VCaP (cell line): ENCODE results near the gene STX18.

Source experiments
- H3K27ac ChIP-seq: fragments of 450-650 bp; 2 replicates; pipeline ENCODE4 v1.5.1; 2017
- TF ChIP-seq, protein P1 (sequence below): fragments of 450-650 bp; conservative IDR thresholded peaks from 2 replicates; pipeline ENCODE4 v1.5.1; 2017; ENCODE audit warnings: mild to moderate bottlenecking, moderate library complexity

Gene STX18

DNA sequence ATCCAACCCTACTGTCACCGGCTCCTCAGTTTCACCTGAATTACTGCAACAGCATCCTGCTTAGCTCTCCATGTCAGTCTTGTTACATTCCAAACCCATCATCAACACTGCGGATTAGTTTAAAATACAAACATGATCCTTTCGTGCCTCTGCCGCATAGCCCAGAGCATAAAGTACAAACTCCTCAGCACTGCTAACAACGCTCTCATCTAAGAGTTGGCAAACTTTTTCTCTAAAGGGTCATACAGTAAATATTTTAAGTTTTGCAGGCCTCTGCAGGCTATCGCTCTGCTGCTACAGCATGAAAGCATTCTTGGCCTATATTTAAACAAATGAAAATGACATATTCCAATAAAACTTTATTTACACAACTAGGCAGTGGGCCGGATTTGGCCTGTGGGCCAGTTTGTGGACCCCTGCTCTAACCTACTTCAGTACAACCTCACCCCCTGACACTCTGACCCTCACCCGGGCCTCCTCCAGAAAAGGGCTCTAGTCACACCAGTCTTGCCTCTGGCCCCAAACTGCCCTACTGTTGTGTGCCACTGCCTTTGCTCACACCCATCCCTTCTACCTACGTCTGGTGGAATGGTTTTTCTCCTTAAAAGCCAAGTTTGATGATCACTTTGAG lies 7.2 kb downstream of the STX18 start:
- TF ChIP-seq, protein P1, sequence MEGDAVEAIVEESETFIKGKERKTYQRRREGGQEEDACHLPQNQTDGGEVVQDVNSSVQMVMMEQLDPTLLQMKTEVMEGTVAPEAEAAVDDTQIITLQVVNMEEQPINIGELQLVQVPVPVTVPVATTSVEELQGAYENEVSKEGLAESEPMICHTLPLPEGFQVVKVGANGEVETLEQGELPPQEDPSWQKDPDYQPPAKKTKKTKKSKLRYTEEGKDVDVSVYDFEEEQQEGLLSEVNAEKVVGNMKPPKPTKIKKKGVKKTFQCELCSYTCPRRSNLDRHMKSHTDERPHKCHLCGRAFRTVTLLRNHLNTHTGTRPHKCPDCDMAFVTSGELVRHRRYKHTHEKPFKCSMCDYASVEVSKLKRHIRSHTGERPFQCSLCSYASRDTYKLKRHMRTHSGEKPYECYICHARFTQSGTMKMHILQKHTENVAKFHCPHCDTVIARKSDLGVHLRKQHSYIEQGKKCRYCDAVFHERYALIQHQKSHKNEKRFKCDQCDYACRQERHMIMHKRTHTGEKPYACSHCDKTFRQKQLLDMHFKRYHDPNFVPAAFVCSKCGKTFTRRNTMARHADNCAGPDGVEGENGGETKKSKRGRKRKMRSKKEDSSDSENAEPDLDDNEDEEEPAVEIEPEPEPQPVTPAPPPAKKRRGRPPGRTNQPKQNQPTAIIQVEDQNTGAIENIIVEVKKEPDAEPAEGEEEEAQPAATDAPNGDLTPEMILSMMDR: no peak
- no peak overlapping the region for H3K27ac ChIP-seq

DNA sequence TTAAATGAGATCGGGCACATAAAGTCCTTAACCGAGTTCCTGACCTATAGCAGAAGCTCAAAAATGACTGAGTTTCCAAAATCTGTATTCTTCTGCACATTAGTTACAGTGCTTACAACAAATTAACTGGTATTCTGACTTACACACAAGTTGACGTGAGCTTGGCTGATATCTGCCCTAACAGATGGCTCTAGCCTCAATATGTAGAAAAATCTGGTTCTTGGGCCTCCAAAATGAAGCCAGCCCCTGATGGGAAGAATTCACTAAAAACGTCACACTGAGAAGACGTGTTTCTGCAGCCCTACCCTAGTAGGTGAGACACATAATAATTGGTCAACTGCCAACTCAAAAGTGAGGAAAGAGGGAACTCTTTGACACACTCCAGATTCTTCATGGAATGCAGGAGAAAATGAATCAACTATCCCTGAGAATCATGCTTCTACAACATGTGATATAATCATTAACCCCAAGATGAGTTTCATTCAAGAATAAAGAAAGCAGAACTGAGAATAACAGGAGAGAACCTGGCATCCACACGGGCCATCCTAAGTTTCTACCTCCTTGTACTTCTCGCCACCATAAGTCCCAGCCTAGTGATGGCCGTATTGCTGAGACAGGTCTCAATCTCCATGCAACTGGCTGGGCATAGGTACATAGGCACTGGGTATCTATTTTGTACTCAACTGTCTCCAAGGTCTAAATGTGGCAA lies 8.2 kb downstream of the STX18 start:
- H3K27ac ChIP-seq: no peak overlapping the region
- TF ChIP-seq, protein P1: no peak

DNA sequence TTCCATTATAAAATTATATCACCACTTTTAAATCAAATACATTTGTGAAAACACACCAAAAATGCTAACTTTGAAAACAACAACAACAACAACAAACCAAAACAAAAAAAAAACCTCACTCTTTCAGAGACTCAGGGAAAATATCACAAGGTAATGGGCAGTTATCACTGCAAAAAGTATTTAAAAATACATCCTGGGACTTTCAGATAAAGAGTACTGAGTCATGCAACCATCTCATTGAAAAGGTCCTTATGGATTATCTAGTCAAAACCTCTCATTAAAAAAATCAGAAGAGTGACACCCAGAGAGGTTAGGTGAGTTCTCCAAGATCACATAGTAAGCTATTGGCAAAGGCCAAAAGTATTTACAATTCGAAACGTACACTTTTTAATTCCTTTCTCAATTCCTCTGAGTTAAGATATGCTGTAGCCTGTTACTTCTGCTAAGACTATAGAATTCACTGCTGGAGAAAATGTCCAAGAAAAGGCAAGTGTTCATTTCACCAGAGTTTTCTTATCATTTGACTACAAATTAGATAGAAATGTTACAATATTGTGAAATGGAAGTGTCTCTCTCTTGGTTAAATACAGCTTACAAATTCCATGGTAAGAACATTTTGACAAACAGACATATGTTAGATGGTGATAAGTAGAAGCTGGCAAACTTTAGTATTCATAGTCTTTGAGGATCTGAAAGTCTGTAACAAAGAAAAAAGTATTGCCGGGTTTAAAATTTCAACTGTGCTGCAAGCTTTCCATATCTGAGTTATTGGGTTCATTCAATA lies 9.3 kb downstream of the STX18 start:
- H3K27ac ChIP-seq: no peak overlapping the region
- TF ChIP-seq, protein P1: no peak

DNA sequence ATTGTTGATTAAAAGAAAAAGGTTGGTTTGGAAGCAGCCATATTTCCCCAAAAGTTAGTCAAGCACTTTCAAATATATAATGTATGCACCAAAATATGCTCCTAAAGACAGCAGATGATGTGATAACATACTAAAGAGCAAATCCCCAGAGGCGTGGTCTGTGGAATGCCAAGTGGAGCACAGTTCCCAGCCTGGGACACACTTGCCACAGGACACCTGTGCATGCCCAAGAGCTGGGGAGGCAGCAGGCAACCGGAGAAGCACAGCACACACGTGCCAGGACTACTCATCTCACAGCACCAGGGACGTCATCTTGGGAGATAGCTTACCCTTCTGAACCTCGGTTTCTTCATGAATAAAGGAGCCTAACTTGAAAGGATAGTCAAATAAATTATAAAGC lies 12.5 kb downstream of the STX18 start:
- TF ChIP-seq, protein P1: no peak
- H3K27ac ChIP-seq: no peak overlapping the region

DNA sequence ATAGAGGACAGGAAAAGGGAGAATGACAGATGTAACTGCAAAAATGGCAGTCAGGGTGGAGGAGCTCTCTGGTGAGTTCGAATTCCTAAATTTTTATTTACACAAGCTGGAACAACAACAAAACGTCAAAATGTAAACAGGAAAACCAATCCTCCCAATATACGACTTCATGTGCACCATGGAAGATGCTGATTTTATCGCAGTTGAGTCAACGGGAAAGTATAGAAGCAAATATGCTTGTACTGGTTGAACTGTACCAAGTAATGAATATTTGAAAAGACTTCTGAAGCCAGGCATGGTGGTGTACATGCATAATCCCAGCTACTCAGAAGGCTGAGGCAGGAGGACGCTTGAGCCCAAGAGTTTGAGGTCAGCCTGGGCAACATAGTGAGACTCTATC lies 15.4 kb downstream of the STX18 start:
- no peak overlapping the region for H3K27ac ChIP-seq
- TF ChIP-seq, protein P1: no peak

DNA sequence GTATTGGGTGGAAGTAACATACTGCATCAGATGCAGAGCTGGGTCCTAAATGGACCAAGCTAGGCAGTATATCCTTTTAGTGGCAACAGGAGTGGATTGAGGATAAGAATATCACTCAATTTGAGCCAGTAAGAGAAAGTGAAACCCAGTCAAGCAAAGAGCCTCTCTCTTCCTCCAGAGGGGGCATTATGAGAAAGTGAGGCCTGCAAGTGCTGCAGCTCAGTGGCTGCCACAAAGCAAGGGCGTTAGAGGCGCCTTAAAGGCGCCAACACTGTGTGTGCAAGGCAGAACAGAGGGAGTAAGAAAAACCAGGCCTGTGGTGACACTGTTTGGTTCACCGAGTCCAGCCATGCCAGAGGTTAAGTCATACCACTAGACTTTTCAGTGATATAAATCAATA lies 17.5 kb downstream of the STX18 start:
- TF ChIP-seq, protein P1: no peak

DNA sequence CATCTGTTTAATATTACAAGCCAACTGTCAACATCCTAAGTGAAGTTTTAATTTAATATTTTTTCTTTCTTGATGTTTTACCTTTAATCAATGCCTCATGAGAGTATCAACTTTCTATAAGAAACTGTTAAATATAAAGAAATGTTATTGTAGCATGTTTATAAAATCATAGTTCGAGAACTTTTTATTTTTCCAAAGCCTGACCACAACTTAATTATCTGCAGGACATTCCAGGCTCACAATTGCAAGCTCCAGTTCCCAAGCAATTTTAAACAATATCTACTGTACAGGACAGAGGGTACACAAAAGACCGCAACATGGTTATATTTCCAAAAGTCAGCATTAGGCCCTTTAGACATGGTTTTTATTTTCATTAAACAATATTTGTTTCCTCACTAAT lies 20.1 kb downstream of the STX18 start:
- H3K27ac ChIP-seq: no peak overlapping the region
- TF ChIP-seq, protein P1: no peak

More for the DNA sequence above, 17.5 kb downstream of the STX18 start:
- H3K27ac ChIP-seq: no peak overlapping the region
